ENCODE data around the gene ATOH1.

The ATOH1 gene

GRCh38 chr4:93839704-93840103 is 11.2 kb downstream of the ATOH1 start:
- no peak for DNase-seq

- no peak for DNase-seq
Observed at GRCh38 chr4:93841803-93842345, 13.3 kb downstream of the ATOH1 start.

GRCh38 chr4:93842601-93843252 is 14.2 kb downstream of the ATOH1 start:
- DNase-seq: no peak

- DNase-seq: no peak
Observed at GRCh38 chr4:93843772-93844171, 15.2 kb downstream of the ATOH1 start.

GRCh38 chr4:93852680-93853079 is 24.1 kb downstream of the ATOH1 start:
- no peak for DNase-seq

GRCh38 chr4:93855926-93856325 is 27.4 kb downstream of the ATOH1 start:
- DNase-seq: no peak

- DNase-seq: no peak
Observed at GRCh38 chr4:93865650-93866049, 37.1 kb downstream of the ATOH1 start.

- DNase-seq: no peak
Observed at GRCh38 chr4:93867416-93868001, 39.0 kb downstream of the ATOH1 start.

- no peak for DNase-seq
Observed at GRCh38 chr4:93870876-93871458, 42.4 kb downstream of the ATOH1 start.

GRCh38 chr4:93876754-93877153 is 48.2 kb downstream of the ATOH1 start:
- no peak for DNase-seq

- no peak for DNase-seq
Observed at GRCh38 chr4:93878566-93878965, 50.0 kb downstream of the ATOH1 start.

- no peak for DNase-seq
Observed at GRCh38 chr4:93879919-93880318, 51.4 kb downstream of the ATOH1 start.

Data from CD4-positive, alpha-beta T cell treated with Interleukin-15 for 1 hour (primary cell).